ENCODE data around the gene QSOX2. TPM values are rescaled to one million over a fixed set of nuclear protein-coding genes. Genes with fewer than 3 reads are reported as not detected.

QSOX2 gene
- total RNA-seq, 1 donor, result 12.7 TPM

DNA sequence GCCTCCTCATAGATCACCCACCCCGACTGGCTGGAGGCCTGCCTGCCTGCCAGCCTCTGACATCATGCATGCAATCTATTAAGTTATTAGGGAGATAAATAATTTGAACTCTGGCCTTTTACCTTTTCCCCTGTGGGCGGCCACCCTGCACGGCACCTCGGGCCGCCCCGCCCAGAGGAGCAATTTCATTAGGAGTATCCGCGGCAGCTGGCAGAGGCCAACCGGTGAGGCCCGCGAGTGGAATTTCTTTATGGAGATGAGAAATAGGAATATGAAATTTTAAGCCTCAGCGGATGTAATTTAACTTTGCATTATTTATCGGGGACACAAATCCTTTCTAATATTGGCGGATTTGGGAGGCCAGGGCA, 63.2 kb downstream of the QSOX2 start:
- Histone ChIP-seq H3K4me1 (ENCODE audit: insufficient read depth, low read length) (no peaks in the 10 kb centered on the region), H3K79me2 (ENCODE audit: insufficient read depth, low read length) (no peaks in the 10 kb centered on the region), H3K9me3 (ENCODE audit: low read depth, low read length) (no peaks in the 10 kb centered on the region), H3K4me3 (ENCODE audit: insufficient read depth, low read length) (no peak overlapping the region), H2AFZ (ENCODE audit: low read length) (no peak overlapping the region), H3K27me3 (ENCODE audit: insufficient read depth, low read length) (peaks cover 11% of the 10 kb centered on the region), H4K20me1 (ENCODE audit: insufficient read depth, low read length) (no peaks in the 10 kb centered on the region), H3K4me2 (ENCODE audit: insufficient read depth, low read length) (no peak overlapping the region), H3K36me3 (ENCODE audit: insufficient read depth, low read length) (no peaks in the 10 kb centered on the region), H3K27ac (ENCODE audit: low read depth, low read length) (no peak overlapping the region)
- TF ChIP-seq, protein P1, sequence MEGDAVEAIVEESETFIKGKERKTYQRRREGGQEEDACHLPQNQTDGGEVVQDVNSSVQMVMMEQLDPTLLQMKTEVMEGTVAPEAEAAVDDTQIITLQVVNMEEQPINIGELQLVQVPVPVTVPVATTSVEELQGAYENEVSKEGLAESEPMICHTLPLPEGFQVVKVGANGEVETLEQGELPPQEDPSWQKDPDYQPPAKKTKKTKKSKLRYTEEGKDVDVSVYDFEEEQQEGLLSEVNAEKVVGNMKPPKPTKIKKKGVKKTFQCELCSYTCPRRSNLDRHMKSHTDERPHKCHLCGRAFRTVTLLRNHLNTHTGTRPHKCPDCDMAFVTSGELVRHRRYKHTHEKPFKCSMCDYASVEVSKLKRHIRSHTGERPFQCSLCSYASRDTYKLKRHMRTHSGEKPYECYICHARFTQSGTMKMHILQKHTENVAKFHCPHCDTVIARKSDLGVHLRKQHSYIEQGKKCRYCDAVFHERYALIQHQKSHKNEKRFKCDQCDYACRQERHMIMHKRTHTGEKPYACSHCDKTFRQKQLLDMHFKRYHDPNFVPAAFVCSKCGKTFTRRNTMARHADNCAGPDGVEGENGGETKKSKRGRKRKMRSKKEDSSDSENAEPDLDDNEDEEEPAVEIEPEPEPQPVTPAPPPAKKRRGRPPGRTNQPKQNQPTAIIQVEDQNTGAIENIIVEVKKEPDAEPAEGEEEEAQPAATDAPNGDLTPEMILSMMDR (IDR thresholded peaks at IDR 0.05; ENCODE audit: extremely low read depth, low read depth, low read length), result no peak
- no peak for DNase-seq (ENCODE audit: insufficient read length, low spot score, missing footprints)

DNA sequence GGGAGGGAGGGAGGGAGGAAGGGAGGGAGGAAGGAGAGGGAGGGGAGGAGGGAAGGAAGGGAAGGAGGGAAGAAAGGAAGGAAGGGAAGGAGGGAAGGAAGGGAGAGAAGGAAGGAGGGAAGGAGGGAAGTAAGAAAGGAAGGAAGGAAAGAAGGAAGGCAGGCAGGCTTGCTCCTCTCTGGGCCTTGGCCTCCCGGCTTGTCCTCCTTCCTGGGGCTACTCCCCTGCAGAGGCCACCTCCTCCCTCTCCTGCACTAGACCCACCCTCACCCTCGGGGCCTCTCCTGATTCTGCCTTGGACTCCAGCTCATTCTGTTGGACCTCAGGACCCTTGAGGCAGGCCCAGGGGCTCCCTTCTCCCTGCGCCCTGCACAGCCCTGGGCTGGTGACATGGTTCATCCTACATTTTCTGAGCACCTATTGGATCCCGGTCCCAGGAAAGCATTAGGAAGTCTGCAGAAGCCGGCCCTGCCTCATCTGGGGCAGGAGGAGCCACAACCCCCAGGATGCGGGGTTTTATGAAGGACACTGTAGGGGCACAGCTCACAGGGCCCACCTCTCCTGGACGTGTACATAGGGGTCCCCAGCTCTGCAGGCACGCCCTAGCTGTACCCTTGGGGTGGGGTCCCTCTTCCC, 63.7 kb downstream of the QSOX2 start:
- TF ChIP-seq, protein P1 (IDR thresholded peaks at IDR 0.05; ENCODE audit: extremely low read depth, low read depth, low read length), result no peak
- H3K4me2 ChIP-seq (ENCODE audit: insufficient read depth, low read length), result no peak overlapping the region
- H3K36me3 ChIP-seq (ENCODE audit: insufficient read depth, low read length), result no peaks in the 10 kb centered on the region
- peak; percentile 81 for DNase-seq (ENCODE audit: insufficient read length, low spot score, missing footprints)
- no peaks in the 10 kb centered on the region for H3K4me1 ChIP-seq (ENCODE audit: insufficient read depth, low read length)
- no peak overlapping the region for H3K27ac ChIP-seq (ENCODE audit: low read depth, low read length)
- no peak overlapping the region for H3K4me3 ChIP-seq (ENCODE audit: insufficient read depth, low read length)
- H4K20me1 ChIP-seq (ENCODE audit: insufficient read depth, low read length), result no peaks in the 10 kb centered on the region
- no peak overlapping the region for H2AFZ ChIP-seq (ENCODE audit: low read length)
- peaks cover 11% of the 10 kb centered on the region for H3K27me3 ChIP-seq (ENCODE audit: insufficient read depth, low read length)
- no peaks in the 10 kb centered on the region for H3K9me3 ChIP-seq (ENCODE audit: low read depth, low read length)
- H3K79me2 ChIP-seq (ENCODE audit: insufficient read depth, low read length), result no peaks in the 10 kb centered on the region

DNA sequence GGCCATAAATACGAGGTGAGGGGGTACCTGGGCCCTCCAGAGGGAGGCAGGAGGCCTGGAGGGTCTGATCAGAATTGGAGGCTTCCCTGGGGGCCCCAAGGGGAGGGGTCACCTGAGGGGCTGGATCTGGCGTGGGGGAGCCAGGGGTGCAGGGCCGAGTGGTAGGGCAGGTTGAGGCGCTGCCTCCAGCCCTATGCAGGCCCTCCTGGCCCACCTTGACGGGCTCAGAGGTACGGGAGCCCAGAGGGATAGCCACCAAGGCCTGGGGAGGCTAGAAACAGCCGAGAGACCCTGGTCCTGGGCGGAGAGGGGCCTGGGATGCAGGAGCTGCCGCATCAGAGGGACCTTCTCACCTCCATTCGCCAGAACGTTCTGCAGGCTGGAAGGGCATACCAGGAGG, 65.0 kb downstream of the QSOX2 start:
- peak; percentile 69 for DNase-seq (ENCODE audit: insufficient read length, low spot score, missing footprints)
- Histone ChIP-seq H2AFZ (ENCODE audit: low read length) (no peak overlapping the region), H3K27ac (ENCODE audit: low read depth, low read length) (no peak overlapping the region), H3K79me2 (ENCODE audit: insufficient read depth, low read length) (no peaks in the 10 kb centered on the region), H4K20me1 (ENCODE audit: insufficient read depth, low read length) (no peaks in the 10 kb centered on the region), H3K27me3 (ENCODE audit: insufficient read depth, low read length) (peaks cover 11% of the 10 kb centered on the region), H3K9me3 (ENCODE audit: low read depth, low read length) (no peaks in the 10 kb centered on the region), H3K36me3 (ENCODE audit: insufficient read depth, low read length) (no peaks in the 10 kb centered on the region), H3K4me3 (ENCODE audit: insufficient read depth, low read length) (no peak overlapping the region), H3K4me2 (ENCODE audit: insufficient read depth, low read length) (no peak overlapping the region), H3K4me1 (ENCODE audit: insufficient read depth, low read length) (no peaks in the 10 kb centered on the region)
- TF ChIP-seq, protein P1 (IDR thresholded peaks at IDR 0.05; ENCODE audit: extremely low read depth, low read depth, low read length), result no peak

DNA sequence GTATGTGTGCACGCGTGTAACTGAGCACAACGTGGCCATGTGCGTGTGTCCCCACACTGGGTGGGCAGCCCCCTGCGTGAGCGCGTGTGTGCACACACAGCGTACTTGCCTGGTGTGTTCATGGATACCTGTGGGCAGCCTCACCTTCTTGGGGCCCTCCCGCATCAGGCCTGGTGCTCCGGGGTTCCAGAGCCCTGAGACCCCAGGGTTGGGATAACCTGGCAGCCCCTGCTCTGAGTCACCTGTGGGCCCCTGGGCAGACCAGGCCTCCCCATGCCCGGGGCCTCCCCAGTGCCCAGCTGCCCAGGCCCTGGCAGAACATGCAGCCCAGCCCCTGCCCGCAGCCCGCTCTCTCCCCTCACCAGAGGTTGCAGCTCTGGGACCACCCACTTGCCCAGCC, 65.9 kb downstream of the QSOX2 start:
- H3K4me3 ChIP-seq (ENCODE audit: insufficient read depth, low read length), result no peak overlapping the region
- H3K79me2 ChIP-seq (ENCODE audit: insufficient read depth, low read length), result no peaks in the 10 kb centered on the region
- no peaks in the 10 kb centered on the region for H3K9me3 ChIP-seq (ENCODE audit: low read depth, low read length)
- no peak overlapping the region for H3K4me2 ChIP-seq (ENCODE audit: insufficient read depth, low read length)
- H3K27ac ChIP-seq (ENCODE audit: low read depth, low read length), result no peak overlapping the region
- no peak overlapping the region for H2AFZ ChIP-seq (ENCODE audit: low read length)
- H3K36me3 ChIP-seq (ENCODE audit: insufficient read depth, low read length), result no peaks in the 10 kb centered on the region
- H4K20me1 ChIP-seq (ENCODE audit: insufficient read depth, low read length), result no peaks in the 10 kb centered on the region
- peak; percentile 58 for DNase-seq (ENCODE audit: insufficient read length, low spot score, missing footprints)
- H3K4me1 ChIP-seq (ENCODE audit: insufficient read depth, low read length), result no peaks in the 10 kb centered on the region
- H3K27me3 ChIP-seq (ENCODE audit: insufficient read depth, low read length), result peaks cover 11% of the 10 kb centered on the region
- TF ChIP-seq, protein P1 (IDR thresholded peaks at IDR 0.05; ENCODE audit: extremely low read depth, low read depth, low read length), result no peak
